Activated T-cell treated with anti-CD3 and anti-CD28 coated beads, Interleukin-2, amount 50 U/mL, for 72 hours (primary cell): ENCODE results near the gene ATP8B4. TPM values are rescaled to one million over a fixed set of nuclear protein-coding genes. Genes with fewer than 3 reads are reported as not detected.
A peak's percentile ranks its signal among the peaks of the same experiment; 100 is the strongest.

Source experiments
- ATAC-seq, 2 donors: fragments of 150-1000 bp; cut with Tn5 transposase; replicated peaks in 1 of 2; 2 replicates each; pipeline ENCODE4 v1.10.0; 2021; ENCODE audit warnings: moderate library complexity in 2 of 2, mild to moderate bottlenecking in 1 of 2
- DNase-seq, 2 donors: peaks; one replicate each; pipeline ENCODE4 v3.0.0; 2021 to 2022; ENCODE audit warnings: mixed read lengths in 1 of 2
- H3K27ac Mint-ChIP-seq: one replicate; pipeline ENCODE4 v1.8.0; 2022; ENCODE audit warnings: mild to moderate bottlenecking, moderate library complexity, mixed read lengths
- H3K27me3 Mint-ChIP-seq: one replicate; pipeline ENCODE4 v1.8.0; 2022; ENCODE audit warnings: low read depth, mixed read lengths
- H3K36me3 Mint-ChIP-seq, 2 donors: one replicate each; pipeline ENCODE4 v1.8.0; 2022; ENCODE audit warnings: mixed read lengths in 2 of 2, mild to moderate bottlenecking in 1 of 2; ENCODE audit not compliant: insufficient read depth in 2 of 2
- H3K4me1 Mint-ChIP-seq: one replicate; pipeline ENCODE4 v1.8.0; 2022; ENCODE audit warnings: low read depth, mixed read lengths
- H3K4me3 Mint-ChIP-seq, 2 donors: one replicate each; pipeline ENCODE4 v1.8.0; 2022; ENCODE audit warnings: mild to moderate bottlenecking in 2 of 2, mixed read lengths in 2 of 2, moderate library complexity in 2 of 2
- H3K9me3 Mint-ChIP-seq, 2 donors: one replicate each; pipeline ENCODE4 v1.8.0; 2022; ENCODE audit warnings: mixed read lengths in 2 of 2
- total RNA-seq, 2 donors: library from RNA; stranded (reverse); gene quantifications; one replicate each; pipeline ENCODE4 v1.2.3, GENCODE V29; 2022

ATP8B4 gene
- total RNA-seq, 2 donors from 2014 or later = 14.0 to 21.3 TPM

- Mint-ChIP-seq H3K4me3 (no peak overlapping the region), H3K27me3 (peaks cover 12% of the 10 kb centered on the region), H3K9me3 (no peaks in the 10 kb centered on the region), H3K36me3 (peaks cover 0 to 2% of the 10 kb centered on the region in 2 donors), H3K27ac (no peak overlapping the region), H3K4me1 (peaks cover 10% of the 10 kb centered on the region)
- no peak for DNase-seq
- ATAC-seq = no peak
Measured at GRCh38 chr15:50050986-50051743, 67.9 kb downstream of the ATP8B4 start.

- no peak for ATAC-seq
Measured at GRCh38 chr15:50049871-50050270, 69.2 kb downstream of the ATP8B4 start.

DNA sequence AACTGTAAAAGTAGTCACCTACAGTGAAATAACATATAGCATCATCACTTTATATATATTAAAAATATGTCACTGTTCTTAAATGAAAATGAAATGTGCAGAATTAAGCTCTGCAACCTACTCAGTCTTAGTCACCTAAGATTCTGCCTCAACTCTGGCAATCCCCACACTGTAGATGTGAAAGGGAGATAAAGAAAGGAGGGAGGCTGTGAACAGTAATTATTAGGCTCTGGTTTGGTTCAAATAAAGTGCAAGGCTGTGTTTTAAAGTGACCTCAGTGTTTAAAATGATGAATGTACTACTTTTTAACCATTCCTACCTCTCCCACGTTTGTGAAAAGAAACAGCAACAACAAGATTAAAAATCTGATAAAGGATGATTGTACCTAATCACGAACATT is 72.2 kb downstream of the ATP8B4 start:
- ATAC-seq = peak; percentile 58 to 88
- no peak for DNase-seq
- Mint-ChIP-seq H3K36me3 (peaks cover 8 to 11% of the 10 kb centered on the region in 2 donors), H3K4me3 (no peak overlapping the region), H3K27me3 (no peaks in the 10 kb centered on the region), H3K27ac (peak overlapping the region; percentile 65), H3K9me3 (peaks cover 8 to 9% of the 10 kb centered on the region in 2 donors), H3K4me1 (peaks cover 16% of the 10 kb centered on the region)

More at GRCh38 chr15:50049871-50050270, 69.2 kb downstream of the ATP8B4 start:
- no peak overlapping the region for H3K4me3 Mint-ChIP-seq
- H3K4me1 Mint-ChIP-seq = peaks cover 16% of the 10 kb centered on the region
- H3K27ac Mint-ChIP-seq = no peak overlapping the region
- peaks cover 0 to 3% of the 10 kb centered on the region in 2 donors for H3K36me3 Mint-ChIP-seq
- peaks cover 9% of the 10 kb centered on the region for H3K27me3 Mint-ChIP-seq
- DNase-seq = no peak
- no peaks in the 10 kb centered on the region for H3K9me3 Mint-ChIP-seq

DNA sequence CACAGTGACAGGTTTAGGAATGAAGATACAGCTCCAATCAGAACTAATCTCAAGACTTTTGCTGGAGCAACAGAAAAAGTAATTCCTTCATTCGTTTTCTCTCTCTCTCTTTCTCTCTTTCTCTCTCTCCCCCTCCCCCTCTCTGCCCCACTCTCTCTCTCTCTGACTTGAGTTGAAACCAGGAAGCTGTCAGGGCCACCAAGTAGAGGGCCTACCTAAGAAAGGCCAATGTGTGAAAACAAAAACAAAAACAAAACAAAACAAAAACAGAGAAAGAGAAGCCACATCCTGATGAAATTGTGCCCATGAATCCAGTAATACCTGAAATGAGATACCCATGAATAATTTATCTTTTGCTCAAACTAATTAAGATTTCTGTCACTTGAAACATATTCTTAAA is 72.9 kb downstream of the ATP8B4 start:
- H3K27ac Mint-ChIP-seq = peak overlapping the region; percentile 85
- no peak for ATAC-seq
- H3K4me3 Mint-ChIP-seq = peak overlapping the region in 1 of 2 donors; percentile 61
- H3K9me3 Mint-ChIP-seq = peaks cover 8 to 9% of the 10 kb centered on the region in 2 donors
- no peaks in the 10 kb centered on the region for H3K27me3 Mint-ChIP-seq
- H3K4me1 Mint-ChIP-seq = peaks cover 16% of the 10 kb centered on the region
- DNase-seq = no peak
- peaks cover 8 to 11% of the 10 kb centered on the region in 2 donors for H3K36me3 Mint-ChIP-seq

DNA sequence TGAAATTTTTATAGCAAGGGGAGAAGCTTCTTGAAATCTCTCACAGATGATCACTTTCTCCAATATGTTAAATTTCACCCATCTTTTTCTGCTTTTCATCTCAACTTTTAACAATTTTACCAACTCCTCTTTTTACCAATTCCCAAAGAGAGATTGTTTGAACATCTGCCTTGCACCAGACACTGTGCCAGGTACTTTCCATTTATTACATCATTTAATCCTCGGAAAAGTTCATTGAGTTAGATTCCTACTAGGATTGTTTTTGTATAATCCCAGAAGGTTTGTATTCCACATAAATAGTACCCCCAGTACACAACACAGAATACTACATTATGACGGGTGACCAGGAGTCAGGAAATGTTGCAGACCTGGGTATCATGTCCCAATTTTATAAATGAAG is 74.1 kb downstream of the ATP8B4 start:
- no peak overlapping the region for H3K27ac Mint-ChIP-seq
- no peaks in the 10 kb centered on the region for H3K27me3 Mint-ChIP-seq
- no peak overlapping the region for H3K4me3 Mint-ChIP-seq
- peaks cover 8 to 9% of the 10 kb centered on the region in 2 donors for H3K36me3 Mint-ChIP-seq
- DNase-seq (no peak), ATAC-seq (no peak)
- peaks cover 16% of the 10 kb centered on the region for H3K4me1 Mint-ChIP-seq
- H3K9me3 Mint-ChIP-seq = peaks cover 8 to 9% of the 10 kb centered on the region in 2 donors

GRCh38 chr15:50044406-50044805 is 74.6 kb downstream of the ATP8B4 start:
- DNase-seq = no peak
- no peak for ATAC-seq
- no peak overlapping the region for H3K4me3 Mint-ChIP-seq
- H3K36me3 Mint-ChIP-seq = peaks cover 8 to 9% of the 10 kb centered on the region in 2 donors
- H3K27ac Mint-ChIP-seq = no peak overlapping the region
- peaks cover 16% of the 10 kb centered on the region for H3K4me1 Mint-ChIP-seq
- H3K27me3 Mint-ChIP-seq = no peaks in the 10 kb centered on the region
- peaks cover 8 to 9% of the 10 kb centered on the region in 2 donors for H3K9me3 Mint-ChIP-seq

GRCh38 chr15:50042775-50043174 is 76.3 kb downstream of the ATP8B4 start:
- H3K9me3 Mint-ChIP-seq = peaks cover 8 to 9% of the 10 kb centered on the region in 2 donors
- H3K36me3 Mint-ChIP-seq = peaks cover 8 to 9% of the 10 kb centered on the region in 2 donors
- no peak for DNase-seq
- peaks cover 16% of the 10 kb centered on the region for H3K4me1 Mint-ChIP-seq
- no peak overlapping the region for H3K4me3 Mint-ChIP-seq
- peaks cover 6% of the 10 kb centered on the region for H3K27me3 Mint-ChIP-seq
- ATAC-seq = no peak
- no peak overlapping the region for H3K27ac Mint-ChIP-seq

DNA sequence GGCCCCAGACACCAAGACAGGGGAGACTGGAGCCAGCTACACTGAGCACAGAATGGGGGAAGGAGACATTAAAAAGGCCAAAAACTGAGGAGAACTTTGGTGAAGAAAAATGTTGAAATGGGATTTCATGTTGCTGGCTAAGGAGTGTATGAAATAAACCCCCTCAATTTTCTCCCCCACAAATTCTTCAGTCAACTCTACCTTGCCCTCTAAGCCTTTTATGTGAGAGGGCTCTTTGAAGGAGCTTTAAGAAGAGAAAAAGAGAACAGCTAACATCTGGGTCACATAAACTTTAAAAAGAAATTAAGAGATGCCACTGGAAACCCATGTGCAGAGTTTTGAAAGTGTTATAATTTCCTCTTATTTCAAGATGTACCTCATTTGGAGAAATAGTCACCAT is 88.6 kb downstream of the ATP8B4 start:
- no peak for DNase-seq
- no peaks in the 10 kb centered on the region for H3K4me1 Mint-ChIP-seq
- no peak overlapping the region for H3K27ac Mint-ChIP-seq
- no peaks in the 10 kb centered on the region for H3K9me3 Mint-ChIP-seq
- H3K27me3 Mint-ChIP-seq = peaks cover 5% of the 10 kb centered on the region
- no peaks in the 10 kb centered on the region for H3K36me3 Mint-ChIP-seq
- H3K4me3 Mint-ChIP-seq = no peak overlapping the region
- no peak for ATAC-seq

GRCh38 chr15:50028326-50028725 is 90.7 kb downstream of the ATP8B4 start:
- no peaks in the 10 kb centered on the region for H3K9me3 Mint-ChIP-seq
- no peaks in the 10 kb centered on the region for H3K4me1 Mint-ChIP-seq
- H3K4me3 Mint-ChIP-seq = no peak overlapping the region
- no peaks in the 10 kb centered on the region for H3K36me3 Mint-ChIP-seq
- no peak for DNase-seq
- no peak overlapping the region for H3K27ac Mint-ChIP-seq
- no peak for ATAC-seq
- peaks cover 5% of the 10 kb centered on the region for H3K27me3 Mint-ChIP-seq

DNA sequence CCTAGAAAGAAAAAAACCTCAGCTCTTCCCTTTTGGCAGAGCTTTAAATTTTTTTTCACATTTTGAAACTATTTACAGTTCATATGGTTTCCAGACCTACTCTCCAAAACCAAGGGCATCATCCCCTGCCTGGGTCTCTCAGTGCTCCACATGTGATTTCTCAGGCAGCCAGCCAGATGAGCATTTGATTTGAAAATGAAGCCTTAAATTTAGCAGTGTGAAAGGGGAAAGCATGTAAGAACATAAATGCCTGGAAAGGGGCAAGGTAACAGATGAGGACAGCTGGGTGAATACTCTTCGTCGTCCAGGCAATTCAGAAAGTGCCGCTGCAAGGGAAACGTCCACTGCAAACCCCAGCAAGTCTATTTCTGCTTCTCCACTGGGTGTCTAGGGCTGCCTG is 94.8 kb downstream of the ATP8B4 start:
- H3K36me3 Mint-ChIP-seq = no peaks in the 10 kb centered on the region
- no peak overlapping the region for H3K27ac Mint-ChIP-seq
- no peaks in the 10 kb centered on the region for H3K4me1 Mint-ChIP-seq
- H3K27me3 Mint-ChIP-seq = peaks cover 1% of the 10 kb centered on the region
- no peaks in the 10 kb centered on the region for H3K9me3 Mint-ChIP-seq
- H3K4me3 Mint-ChIP-seq = no peak overlapping the region
- no peak for ATAC-seq
- DNase-seq = no peak

GRCh38 chr15:50018491-50018890 is 100.5 kb downstream of the ATP8B4 start:
- no peak overlapping the region for H3K27ac Mint-ChIP-seq
- H3K27me3 Mint-ChIP-seq = no peaks in the 10 kb centered on the region
- no peaks in the 10 kb centered on the region for H3K36me3 Mint-ChIP-seq
- no peaks in the 10 kb centered on the region for H3K4me1 Mint-ChIP-seq
- no peak for DNase-seq
- ATAC-seq = no peak
- H3K9me3 Mint-ChIP-seq = no peaks in the 10 kb centered on the region
- no peak overlapping the region for H3K4me3 Mint-ChIP-seq

DNA sequence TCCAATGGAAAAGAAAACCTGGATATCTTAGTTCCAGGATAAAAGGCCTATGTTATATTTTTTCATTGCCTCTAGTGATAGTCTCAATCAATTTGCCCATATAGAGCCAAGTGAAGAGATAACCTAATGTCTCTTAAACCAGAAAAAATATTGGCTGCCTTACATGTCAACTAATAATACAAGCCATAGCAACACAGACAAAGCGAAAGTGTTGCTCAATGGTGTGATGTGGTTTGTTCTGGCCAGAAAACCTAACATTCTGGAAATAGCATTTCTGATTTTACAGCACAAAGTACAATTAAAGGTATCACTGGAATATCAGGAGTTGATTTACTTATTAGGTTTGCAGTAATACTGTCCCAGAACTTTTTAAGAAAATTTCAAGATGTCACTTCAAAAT is 101.5 kb downstream of the ATP8B4 start:
- Mint-ChIP-seq H3K9me3 (no peaks in the 10 kb centered on the region), H3K36me3 (no peaks in the 10 kb centered on the region), H3K27me3 (peaks cover under 1% of the 10 kb centered on the region), H3K4me1 (no peaks in the 10 kb centered on the region), H3K27ac (no peak overlapping the region), H3K4me3 (no peak overlapping the region)
- ATAC-seq = no peak
- DNase-seq = no peak

GRCh38 chr15:50016951-50017350 is 102.1 kb downstream of the ATP8B4 start:
- H3K9me3 Mint-ChIP-seq = no peaks in the 10 kb centered on the region
- H3K36me3 Mint-ChIP-seq = no peaks in the 10 kb centered on the region
- DNase-seq (no peak), ATAC-seq (no peak)
- peaks cover 6% of the 10 kb centered on the region for H3K27me3 Mint-ChIP-seq
- H3K4me3 Mint-ChIP-seq = no peak overlapping the region
- H3K27ac Mint-ChIP-seq = no peak overlapping the region
- H3K4me1 Mint-ChIP-seq = no peaks in the 10 kb centered on the region

GRCh38 chr15:50012790-50013189 is 106.2 kb downstream of the ATP8B4 start:
- Mint-ChIP-seq H3K9me3 (no peaks in the 10 kb centered on the region), H3K27me3 (peaks cover 6% of the 10 kb centered on the region), H3K4me3 (no peak overlapping the region), H3K27ac (no peak overlapping the region), H3K4me1 (no peaks in the 10 kb centered on the region), H3K36me3 (no peaks in the 10 kb centered on the region)
- DNase-seq (no peak), ATAC-seq (no peak)
